HG03469 (cell line): ENCODE results near the gene SYT2.
"Not testable (repeated sequence)": the region's sequence is repeated elsewhere in the genome, so short reads cannot be mapped to it uniquely, and the experiment has no call there.

ENCODE experiments used
- ATAC-seq: cut with Tn5 transposase; IDR thresholded peaks from one replicate; pipeline ENCODE4 v1.9.1; 2021; ENCODE audit warnings: mild to moderate bottlenecking, moderate library complexity, moderate number of reproducible peaks; ENCODE audit not compliant: unreplicated experiment

The SYT2 gene

DNA sequence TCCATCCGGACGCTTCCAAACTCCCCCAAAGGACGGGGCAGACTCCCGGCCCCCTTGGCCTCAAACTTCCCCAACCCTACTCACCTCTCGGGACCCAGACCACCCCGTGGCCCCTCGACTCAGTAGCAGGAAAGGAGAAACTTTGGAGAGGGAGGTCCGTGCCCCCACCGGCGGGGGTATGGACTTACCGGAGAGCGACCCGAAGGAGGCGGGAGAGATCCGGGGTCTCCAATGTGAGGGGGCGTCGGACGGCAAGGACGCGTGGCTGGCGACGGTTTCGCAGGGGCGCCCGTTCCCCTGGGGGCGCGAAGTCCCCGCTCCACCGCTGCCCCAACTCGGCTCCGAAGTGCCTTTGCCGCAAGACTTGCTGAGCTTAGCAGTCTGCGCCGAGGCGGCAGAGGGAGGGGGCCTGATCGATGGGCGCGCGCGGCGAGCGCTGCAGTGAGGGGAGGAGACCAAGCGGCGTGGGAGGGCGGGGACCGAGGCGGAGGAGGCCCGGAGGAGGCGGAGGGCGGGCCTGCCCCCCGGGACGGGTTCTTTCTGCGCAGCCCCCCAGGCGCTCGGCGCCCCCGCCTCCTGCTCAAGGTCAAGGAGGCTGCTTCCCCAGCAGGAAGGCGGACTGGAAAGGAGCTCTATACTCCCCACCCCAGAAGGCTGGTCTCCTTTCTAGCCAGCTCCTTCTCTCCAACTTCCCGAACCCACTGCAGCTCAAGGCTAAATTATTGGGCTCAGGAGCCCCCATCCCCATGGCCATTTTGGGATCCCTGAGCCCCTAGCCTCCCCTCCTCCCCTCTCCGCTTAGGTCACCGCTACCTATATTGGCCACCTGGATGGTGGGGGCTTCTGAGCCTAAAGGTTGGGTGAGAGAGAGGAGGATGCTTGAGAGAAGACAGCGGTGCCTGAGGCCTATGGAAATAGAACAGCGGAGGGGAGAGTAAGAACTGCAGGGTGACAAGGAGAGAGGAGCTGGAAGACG, at the start of gene SYT2:
Gene SYT2, minus strand, starts transcription at position 385 of the 976 bp plus-strand sequence. CDS start 104,682 bp downstream, outside the sequence.
- ATAC-seq, result no peak

GRCh38 chr1:202756391-202756790, 46.1 kb upstream of the SYT2 start:
- no peak for ATAC-seq

DNA sequence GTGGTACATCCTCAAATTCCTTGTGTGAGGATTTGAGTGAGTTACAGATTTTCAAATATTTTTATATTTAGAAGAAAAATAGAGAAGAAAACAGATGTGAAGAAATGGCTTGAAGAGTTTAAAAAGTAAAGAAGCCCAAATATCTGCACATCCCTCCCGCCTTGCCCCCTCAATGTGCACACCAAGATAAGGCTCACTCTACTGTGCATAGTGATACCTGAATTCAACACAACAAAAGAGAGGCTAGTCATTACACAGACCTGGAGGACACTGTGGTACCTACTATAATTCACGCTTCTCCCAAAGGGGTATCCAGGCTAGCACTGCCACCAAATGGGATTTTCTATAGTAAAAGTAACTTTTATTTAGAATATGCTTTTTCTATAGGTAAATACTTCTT, 44.0 kb upstream of the SYT2 start:
- ATAC-seq, result no peak

DNA sequence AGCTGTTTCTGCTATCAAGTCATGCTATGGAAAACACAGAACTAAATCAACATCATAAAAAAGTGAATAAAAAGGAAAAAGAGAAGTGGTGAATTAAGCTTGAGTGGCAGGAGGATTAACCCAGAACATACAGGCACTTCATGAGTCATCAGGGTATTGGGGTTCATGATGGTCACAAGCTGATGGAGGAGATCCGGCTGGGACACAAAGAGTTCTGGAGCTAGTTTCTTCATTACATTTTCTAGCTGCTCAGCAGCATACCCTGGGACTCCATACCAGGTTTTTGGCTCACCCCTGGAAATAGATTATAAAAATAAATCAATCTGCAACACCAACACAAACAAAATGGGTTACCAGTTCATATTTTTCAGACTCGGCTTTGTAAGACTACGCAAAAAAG, 42.5 kb upstream of the SYT2 start:
- no peak for ATAC-seq

DNA sequence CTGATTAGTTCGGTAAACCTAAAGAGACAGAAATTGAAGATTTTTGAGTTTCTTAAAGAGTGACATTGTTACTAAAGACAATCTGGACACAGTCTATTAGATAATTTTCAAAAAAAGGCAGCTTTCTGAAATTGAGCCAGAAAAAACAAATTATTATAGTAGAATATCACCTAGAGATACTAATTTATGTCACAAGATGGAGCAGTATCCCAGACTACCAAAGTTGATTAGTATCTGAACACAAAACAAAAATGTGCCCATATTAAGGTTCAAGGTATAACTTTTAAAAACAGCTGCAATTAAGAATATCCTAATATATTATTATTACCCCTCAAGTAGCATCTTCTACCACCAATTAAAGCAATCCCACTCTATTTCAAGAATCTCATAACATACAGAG, 40.5 kb upstream of the SYT2 start:
- no peak for ATAC-seq

DNA sequence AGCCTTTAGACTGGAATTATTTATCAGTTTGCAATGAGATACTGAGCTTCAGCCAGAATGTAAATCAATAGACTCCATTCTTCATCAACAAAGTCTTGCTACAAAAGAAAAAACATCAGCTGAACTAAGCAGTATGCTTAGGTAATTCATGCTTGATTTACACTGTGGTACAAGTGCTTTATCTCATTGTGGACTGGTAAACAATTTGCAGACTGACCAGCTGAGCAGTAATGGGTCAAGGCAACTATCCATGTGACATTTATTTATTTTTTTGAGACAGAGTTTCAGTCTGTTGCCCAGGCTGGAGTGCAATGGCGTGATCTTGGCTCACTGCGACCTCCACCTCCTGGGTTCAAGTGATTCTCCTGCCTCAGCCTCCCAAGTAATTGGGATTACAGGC, 39.8 kb upstream of the SYT2 start:
- ATAC-seq, result no peak

DNA sequence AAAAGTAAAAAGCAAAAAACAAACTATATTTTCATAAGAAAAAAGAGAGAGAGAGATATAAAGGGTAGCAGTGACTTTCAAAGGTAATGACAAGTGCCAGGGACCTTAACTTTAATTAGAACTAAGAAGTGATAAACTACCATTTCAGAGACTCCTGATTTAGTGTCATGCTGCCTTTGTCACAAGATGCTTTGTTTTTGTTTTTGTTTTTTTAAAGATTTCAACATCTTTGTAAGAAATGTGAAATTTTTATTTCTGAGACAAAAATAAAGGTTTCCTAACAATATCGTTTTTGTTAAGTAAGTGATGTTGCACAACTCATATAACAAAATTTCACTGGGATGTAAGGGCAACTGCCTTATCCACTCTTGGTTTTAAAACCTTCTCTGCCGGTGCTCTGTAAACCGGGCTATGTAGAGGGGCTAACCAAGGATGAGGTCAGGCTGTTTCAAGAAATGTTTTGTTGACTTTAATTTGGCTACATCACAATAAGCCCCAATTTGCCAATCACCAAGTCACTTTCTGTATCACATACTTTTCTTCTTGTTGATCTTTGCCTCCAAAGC, 35.2 kb upstream of the SYT2 start:
- ATAC-seq, result no peak

GRCh38 chr1:202744770-202745169, 34.5 kb upstream of the SYT2 start:
- ATAC-seq, result not testable (repeated sequence)

- no peak for ATAC-seq
Observed at GRCh38 chr1:202742496-202742895, 32.2 kb upstream of the SYT2 start.

DNA sequence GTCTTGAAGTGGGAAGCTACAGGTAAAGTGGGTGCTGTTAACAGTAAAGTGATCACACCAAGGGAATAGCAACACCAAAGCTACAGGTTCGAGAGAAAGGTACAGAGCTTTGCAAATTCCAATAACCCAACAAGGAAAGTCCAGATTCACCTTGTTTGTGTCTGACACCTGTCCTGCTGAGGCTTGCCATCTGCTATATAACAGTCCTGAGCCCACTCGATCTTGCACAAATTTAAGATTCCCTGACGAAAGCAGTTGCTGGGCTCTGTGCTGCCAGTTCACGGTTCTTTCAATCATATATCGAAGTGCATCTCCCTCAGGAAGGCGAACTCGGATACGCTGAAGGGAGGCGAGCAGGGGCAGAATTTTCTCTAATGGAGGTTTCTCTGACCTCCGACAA, 23.0 kb upstream of the SYT2 start:
- ATAC-seq, result no peak

GRCh38 chr1:202728951-202729350, 18.7 kb upstream of the SYT2 start:
- ATAC-seq, result no peak

DNA sequence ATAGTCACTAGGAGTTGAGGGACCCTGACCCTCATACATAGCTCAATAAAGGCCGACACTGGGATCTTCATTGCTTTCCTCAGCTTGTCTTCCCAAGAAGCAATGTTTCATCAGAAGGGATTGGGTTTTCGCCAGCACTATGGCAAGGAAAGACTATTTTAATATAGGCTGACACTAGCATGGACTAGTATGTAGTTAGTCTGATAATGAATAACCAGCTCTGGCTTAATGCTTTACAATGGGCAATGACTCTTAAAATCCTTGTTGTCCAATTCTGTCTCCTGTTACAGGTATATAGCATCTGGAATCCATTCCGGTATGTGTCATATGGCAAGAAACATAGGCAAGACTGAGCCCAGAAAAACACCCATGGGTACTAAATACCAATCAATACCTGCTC, 15.3 kb upstream of the SYT2 start:
- no peak for ATAC-seq

DNA sequence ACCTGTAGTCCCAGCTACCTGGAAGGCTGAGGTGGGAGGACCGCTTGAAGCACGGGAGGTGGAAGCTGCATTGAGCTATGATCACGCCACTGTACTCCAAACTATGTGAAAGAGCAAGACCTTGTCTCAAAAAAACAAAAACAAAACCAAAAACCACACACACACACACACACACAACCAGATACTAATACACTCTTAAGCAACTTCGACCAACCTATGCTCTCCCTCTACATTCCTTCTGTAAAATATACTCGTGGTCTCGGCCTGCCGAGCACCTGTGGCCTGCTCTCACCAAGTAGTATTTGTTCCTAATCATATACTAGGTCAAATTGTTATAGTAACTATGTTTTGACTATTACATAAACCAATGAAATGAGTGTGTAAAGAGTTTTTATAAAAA, 13.5 kb upstream of the SYT2 start:
- no peak for ATAC-seq

DNA sequence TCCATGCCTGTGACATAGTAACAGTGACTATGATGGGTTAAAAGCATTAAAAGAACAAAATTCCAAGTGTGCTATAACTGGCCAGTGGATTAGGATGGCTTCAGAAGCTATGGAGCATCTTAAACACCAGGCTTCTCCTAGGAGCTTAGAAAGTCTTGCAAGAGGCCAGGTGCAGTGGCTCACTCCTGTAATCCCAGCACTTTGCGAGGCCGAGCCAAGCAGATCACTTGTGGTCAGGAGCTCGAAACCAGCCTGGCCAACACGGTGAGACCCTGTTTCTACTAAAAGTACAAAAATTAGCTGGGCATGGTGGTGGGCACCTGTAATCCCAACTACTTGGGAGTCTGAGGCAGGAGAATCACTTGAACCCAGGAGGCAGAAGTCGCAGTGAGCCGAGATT, 12.8 kb upstream of the SYT2 start:
- not testable (repeated sequence) for ATAC-seq

- ATAC-seq, result no peak
Observed at GRCh38 chr1:202716654-202717053, 6.4 kb upstream of the SYT2 start.

- ATAC-seq, result not testable (repeated sequence)
Observed at GRCh38 chr1:202714202-202714601, 3.9 kb upstream of the SYT2 start.

DNA sequence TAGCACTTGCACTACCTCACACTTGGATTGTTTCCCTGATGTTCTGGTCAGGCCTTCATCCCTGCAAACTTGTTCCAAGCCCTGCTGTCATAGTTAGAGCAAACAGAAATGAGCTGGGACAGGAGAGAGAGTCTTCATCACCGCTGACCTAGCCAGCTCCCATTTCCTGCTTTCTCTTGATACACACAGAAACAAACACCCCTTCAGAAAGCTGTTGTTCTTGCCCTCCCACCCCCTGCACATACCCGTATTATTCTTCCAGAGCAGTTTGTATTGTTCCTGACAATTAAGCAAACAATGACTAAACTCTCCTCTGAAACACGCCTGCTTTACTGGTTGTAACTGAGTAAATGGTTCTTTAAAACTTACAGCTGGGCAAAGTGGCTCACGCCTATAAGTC, 2.9 kb upstream of the SYT2 start:
- ATAC-seq, result no peak

DNA sequence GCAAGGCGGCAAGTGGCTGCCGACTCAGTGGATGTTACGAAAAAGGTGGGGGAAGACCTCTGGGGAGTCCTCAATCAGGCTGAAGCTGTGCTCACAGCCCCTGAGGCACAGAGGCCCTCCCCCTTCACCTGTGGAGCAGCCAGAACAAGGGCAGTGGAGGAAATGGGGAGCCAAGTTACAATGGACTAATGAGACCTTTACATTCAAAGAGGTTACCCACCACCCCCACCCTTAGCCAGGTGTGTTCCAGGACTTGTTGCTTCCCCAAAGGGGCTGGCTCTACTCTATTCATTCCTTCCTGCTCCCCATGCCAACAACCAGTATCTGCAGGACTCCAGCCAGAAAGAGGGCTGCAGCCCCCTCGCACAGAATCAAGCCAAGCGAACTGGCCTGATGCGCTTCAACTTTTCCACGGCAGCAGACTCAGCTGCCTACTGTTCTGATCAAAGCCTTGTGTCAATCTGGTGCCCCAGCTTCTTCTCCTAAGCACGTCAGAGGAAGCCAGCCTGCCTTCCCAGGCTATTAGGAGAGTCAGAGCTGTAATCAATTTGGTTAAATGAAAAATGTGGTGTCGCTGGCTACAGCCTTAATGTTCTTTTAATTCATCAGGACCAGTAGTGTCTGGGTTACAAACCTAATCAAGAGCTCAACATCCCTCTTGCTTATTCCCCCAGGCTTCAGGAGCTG, 1.8 kb upstream of the SYT2 start:
- ATAC-seq, result no peak

- ATAC-seq, result no peak
Observed at GRCh38 chr1:202709276-202710041, 795 bp downstream of the SYT2 start.

DNA sequence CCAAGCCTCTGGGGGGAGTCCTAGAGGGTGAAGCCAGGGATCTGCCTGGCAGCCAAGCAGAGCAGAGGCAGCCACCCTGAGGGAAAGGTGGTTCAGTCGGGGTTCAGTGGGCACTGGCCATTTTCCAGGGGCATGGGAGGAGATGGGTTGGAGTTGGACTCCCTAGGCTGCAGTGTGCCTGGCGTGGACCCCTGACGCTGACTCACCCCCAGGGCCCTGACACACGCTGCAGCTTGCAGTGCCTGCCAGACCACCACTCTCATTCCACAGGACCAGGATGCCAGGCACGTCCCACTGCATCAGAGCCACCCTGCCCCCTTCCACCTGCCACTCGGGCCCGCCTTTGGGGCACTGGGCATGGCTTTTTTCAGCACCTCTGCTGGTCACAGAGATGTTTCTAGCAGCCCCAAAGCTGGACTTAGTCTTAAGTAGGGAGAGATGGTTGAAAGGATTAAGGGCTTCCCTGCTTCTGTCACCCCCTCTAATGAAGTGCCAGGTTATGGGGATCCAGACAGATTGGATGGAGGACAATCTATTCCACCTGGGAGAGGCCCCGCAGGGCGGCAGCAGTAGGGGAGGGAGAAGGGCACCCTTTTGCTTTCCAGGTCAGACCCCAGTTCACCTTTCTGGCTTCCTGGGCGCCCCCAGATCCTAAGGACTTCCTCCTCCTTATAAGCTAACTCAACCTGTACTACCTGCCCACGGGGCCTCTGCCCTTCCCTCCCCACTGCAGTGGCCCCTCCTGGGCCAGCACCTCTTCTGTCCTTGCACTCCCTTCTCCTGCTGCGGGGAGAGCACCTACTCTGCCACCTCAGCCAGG, 1.6 kb downstream of the SYT2 start:
- ATAC-seq, result no peak
